Right lobe of liver (tissue), 4 donors: ENCODE measurements around the gene NSUN5.
"Not testable (repeated sequence)": the region's sequence is repeated elsewhere in the genome, so short reads cannot be mapped to it uniquely, and the experiment has no call there.

Experiments used
- POLR2A ChIP-seq: fragments of 450-650 bp; IDR thresholded peaks from one replicate; pipeline ENCODE4 v1.6.1; 2017; ENCODE audit warnings: antibody characterized with exemption, mild to moderate bottlenecking
- TF ChIP-seq, protein P1 (sequence below), 4 donors: fragments of 200-600 bp in 3 of 4; fragments of 450-650 bp in 1 of 4; IDR thresholded peaks; one replicate each; pipeline versions ENCODE4 v1.5.1 to v1.8.0; 2016 to 2022; ENCODE audit warnings: antibody characterized with exemption in 4 of 4, mild to moderate bottlenecking in 2 of 4
- donor health status: DM: no; HTN: no; CAD: no.
- donor health status: DM: no; HTN: no; CAD: no.
- donor health status: DM: no; HTN: yes; CAD: no.

DNA sequence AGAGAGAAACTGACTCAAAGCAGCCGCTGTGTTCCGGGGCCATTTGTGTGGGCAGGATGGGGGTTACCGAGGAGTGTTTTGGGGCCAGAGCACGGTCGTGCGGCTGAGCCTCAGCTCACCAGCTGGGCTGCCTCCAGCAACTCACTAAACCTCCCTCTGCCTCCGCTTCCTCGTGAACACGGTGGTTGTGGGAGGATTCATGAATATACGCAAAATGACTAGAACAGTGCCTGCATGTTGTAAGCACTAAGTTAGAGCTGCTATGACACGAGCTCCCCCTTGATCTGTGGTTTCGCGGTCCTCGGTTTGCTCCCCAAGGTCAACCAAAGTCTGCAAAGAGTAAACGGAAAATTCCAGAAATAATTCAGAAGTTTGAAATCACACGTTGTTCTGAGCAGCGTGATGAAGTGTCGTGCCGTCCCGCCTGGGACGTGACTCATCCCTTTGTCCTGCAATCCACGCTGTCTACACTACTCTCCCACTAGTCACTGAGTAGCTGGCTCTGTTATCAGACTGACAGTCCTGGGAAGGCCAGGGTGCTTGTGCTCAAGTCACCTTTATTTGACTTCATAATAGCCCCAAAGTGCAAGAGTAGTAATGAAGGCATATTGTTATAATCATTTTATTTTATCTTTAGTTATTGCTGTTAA is 41.8 kb downstream of the NSUN5 start:
- TF ChIP-seq POLR2A, result not testable (repeated sequence)
- TF ChIP-seq, protein P1, sequence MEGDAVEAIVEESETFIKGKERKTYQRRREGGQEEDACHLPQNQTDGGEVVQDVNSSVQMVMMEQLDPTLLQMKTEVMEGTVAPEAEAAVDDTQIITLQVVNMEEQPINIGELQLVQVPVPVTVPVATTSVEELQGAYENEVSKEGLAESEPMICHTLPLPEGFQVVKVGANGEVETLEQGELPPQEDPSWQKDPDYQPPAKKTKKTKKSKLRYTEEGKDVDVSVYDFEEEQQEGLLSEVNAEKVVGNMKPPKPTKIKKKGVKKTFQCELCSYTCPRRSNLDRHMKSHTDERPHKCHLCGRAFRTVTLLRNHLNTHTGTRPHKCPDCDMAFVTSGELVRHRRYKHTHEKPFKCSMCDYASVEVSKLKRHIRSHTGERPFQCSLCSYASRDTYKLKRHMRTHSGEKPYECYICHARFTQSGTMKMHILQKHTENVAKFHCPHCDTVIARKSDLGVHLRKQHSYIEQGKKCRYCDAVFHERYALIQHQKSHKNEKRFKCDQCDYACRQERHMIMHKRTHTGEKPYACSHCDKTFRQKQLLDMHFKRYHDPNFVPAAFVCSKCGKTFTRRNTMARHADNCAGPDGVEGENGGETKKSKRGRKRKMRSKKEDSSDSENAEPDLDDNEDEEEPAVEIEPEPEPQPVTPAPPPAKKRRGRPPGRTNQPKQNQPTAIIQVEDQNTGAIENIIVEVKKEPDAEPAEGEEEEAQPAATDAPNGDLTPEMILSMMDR (IDR thresholded peaks at IDR 0.05), result not testable (repeated sequence)
